HFFc6 (cell line): ENCODE data around the gene ATP2A2. TPM values are rescaled to one million over a fixed set of nuclear protein-coding genes. Genes with fewer than 3 reads are reported as not detected.
"Not testable (repeated sequence)": the region's sequence is repeated elsewhere in the genome, so short reads cannot be mapped to it uniquely, and the experiment has no call there.

Source experiments
- DNase-seq: peaks from one replicate; pipeline ENCODE4 v3.0.0-alpha.2; 2018
- H3K27ac Mint-ChIP-seq: 2 replicates; pipeline ENCODE4 v1.8.0; 2020; ENCODE audit warnings: mild to moderate bottlenecking, mixed read lengths
- H3K27me3 Mint-ChIP-seq: 2 replicates; pipeline ENCODE4 v1.8.0; 2021; ENCODE audit warnings: mild to moderate bottlenecking, moderate library complexity, mixed read lengths; ENCODE audit not compliant: insufficient read depth
- H3K36me3 Mint-ChIP-seq: 2 replicates; pipeline ENCODE4 v1.8.0; 2021; ENCODE audit warnings: low read depth, mixed read lengths
- H3K4me1 Mint-ChIP-seq: 2 replicates; pipeline ENCODE4 v1.8.0; 2020; ENCODE audit warnings: low read depth, mixed read lengths
- H3K4me3 Mint-ChIP-seq: 2 replicates; pipeline ENCODE4 v1.8.0; 2020; ENCODE audit warnings: mild to moderate bottlenecking, moderate library complexity, mixed read lengths
- H3K9me3 Mint-ChIP-seq: 2 replicates; pipeline ENCODE4 v1.8.0; 2020; ENCODE audit warnings: mild to moderate bottlenecking, mixed read lengths
- total RNA-seq, 6 experiments: library from RNA; stranded (reverse); fragmentation: NEBNext Ultra II Directional; extraction: Animal tissue kit (Norgen Biotek cat#: 25700); gene quantifications; 2 replicates in 1 of 6; 3 replicates in 5 of 6; pipeline ENCODE4 v1.2.3, GENCODE V29; 2021
- TF ChIP-seq, protein P1 (sequence below): fragments of 200-600 bp; sonication (generic); IDR thresholded peaks from 2 replicates; pipeline ENCODE4 v1.5.0; 2021; ENCODE audit warnings: antibody characterized with exemption, mild to moderate bottlenecking

ATP2A2 gene
- total RNA-seq, 6 experiments from 2014 or later = 254 to 286 (median 267) TPM

GRCh38 chr12:110372056-110372425 is 91.0 kb downstream of the ATP2A2 start:
- Mint-ChIP-seq H3K36me3 (peaks cover 20% of the 10 kb centered on the region), H3K4me1 (peaks cover 5% of the 10 kb centered on the region; the same call in 1 of the 2 replicates), H3K9me3 (no peaks in the 10 kb centered on the region), H3K27me3 (peaks cover 4% of the 10 kb centered on the region), H3K4me3 (no peak overlapping the region), H3K27ac (no peak overlapping the region)
- DNase-seq = no peak
- TF ChIP-seq, protein P1, sequence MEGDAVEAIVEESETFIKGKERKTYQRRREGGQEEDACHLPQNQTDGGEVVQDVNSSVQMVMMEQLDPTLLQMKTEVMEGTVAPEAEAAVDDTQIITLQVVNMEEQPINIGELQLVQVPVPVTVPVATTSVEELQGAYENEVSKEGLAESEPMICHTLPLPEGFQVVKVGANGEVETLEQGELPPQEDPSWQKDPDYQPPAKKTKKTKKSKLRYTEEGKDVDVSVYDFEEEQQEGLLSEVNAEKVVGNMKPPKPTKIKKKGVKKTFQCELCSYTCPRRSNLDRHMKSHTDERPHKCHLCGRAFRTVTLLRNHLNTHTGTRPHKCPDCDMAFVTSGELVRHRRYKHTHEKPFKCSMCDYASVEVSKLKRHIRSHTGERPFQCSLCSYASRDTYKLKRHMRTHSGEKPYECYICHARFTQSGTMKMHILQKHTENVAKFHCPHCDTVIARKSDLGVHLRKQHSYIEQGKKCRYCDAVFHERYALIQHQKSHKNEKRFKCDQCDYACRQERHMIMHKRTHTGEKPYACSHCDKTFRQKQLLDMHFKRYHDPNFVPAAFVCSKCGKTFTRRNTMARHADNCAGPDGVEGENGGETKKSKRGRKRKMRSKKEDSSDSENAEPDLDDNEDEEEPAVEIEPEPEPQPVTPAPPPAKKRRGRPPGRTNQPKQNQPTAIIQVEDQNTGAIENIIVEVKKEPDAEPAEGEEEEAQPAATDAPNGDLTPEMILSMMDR = no peak

- TF ChIP-seq, protein P1 = no peak
- H3K9me3 Mint-ChIP-seq = no peaks in the 10 kb centered on the region
- peaks cover 27% of the 10 kb centered on the region for H3K36me3 Mint-ChIP-seq
- no peak for DNase-seq
- H3K27me3 Mint-ChIP-seq = peaks cover 4% of the 10 kb centered on the region
- no peak overlapping the region for H3K27ac Mint-ChIP-seq
- no peak overlapping the region for H3K4me3 Mint-ChIP-seq
- peaks cover 5% of the 10 kb centered on the region; the same call in 1 of the 2 replicates for H3K4me1 Mint-ChIP-seq
These were observed 92.0 kb downstream of the ATP2A2 start for GRCh38 chr12:110373025-110373424.

DNA sequence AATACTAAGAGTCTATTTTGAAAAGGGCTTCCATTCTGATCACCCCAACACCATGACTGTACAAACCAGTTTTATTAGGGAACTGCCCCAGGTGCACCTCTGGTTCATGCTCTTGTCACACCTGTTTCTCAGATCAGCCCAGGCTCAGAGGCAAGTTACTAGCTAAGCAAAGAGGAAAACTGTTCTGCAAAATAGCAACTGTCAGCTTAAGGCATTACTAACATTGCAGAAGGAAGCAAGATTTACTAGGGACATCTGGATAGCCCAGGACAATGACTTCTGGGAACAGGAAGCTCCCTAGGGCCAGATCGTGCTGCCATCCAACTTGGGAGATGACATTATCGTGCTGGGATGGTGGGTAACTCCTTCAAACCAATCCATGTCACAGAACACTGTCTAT is 92.4 kb downstream of the ATP2A2 start:
- no peak overlapping the region; the same call in 1 of the 2 replicates for H3K27ac Mint-ChIP-seq
- peaks cover 30% of the 10 kb centered on the region for H3K36me3 Mint-ChIP-seq
- H3K4me1 Mint-ChIP-seq = peaks cover 5% of the 10 kb centered on the region; the same call in 1 of the 2 replicates
- H3K9me3 Mint-ChIP-seq = no peaks in the 10 kb centered on the region
- H3K4me3 Mint-ChIP-seq = no peak overlapping the region
- H3K27me3 Mint-ChIP-seq = peaks cover 4% of the 10 kb centered on the region
- TF ChIP-seq, protein P1 = no peak
- no peak for DNase-seq

- TF ChIP-seq, protein P1 = no peak
- peaks cover 4% of the 10 kb centered on the region for H3K27me3 Mint-ChIP-seq
- H3K4me3 Mint-ChIP-seq = no peak overlapping the region
- peaks cover 37% of the 10 kb centered on the region for H3K36me3 Mint-ChIP-seq
- H3K4me1 Mint-ChIP-seq = peaks cover 5% of the 10 kb centered on the region; the same call in 1 of the 2 replicates
- DNase-seq = no peak
- H3K27ac Mint-ChIP-seq = peak overlapping the region; percentile 53; the same call in 1 of the 2 replicates
- H3K9me3 Mint-ChIP-seq = no peaks in the 10 kb centered on the region
These were observed 93.0 kb downstream of the ATP2A2 start for GRCh38 chr12:110373962-110374611.

DNA sequence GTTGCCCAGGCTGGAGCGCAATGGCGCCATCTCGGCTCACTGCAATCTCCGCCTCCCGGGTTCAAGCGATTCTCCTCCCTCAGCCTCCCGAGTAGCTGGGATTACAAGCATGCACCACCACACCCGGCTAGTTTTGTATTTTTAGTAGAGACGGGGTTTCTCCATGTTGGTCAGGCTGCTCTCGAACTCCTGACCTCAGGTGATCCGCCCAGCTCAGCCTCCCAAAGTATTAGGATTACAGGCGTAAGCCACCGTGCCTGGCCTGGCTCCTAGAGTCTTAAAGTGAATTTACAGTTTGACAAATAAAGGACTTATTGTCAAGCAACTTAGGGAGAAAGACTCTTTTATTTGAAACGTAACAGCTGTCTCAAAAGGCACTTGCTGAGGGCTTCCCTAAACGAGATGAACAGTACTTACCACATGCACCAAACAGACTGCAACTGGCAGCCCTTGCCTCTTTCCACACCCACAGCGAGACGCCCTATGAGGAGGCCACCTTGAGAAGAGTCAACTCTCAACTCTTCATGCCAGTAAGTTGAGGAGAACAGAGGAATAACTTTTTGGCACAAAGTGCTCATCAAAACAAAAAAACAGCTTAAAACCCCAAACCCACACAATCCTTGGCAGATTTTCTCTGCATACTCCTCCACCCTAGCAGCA is 97.2 kb downstream of the ATP2A2 start:
- H3K36me3 Mint-ChIP-seq = peaks cover 56% of the 10 kb centered on the region
- H3K4me1 Mint-ChIP-seq, H3K27me3 Mint-ChIP-seq, H3K9me3 Mint-ChIP-seq, H3K27ac Mint-ChIP-seq, H3K4me3 Mint-ChIP-seq, DNase-seq: not testable (repeated sequence)

DNA sequence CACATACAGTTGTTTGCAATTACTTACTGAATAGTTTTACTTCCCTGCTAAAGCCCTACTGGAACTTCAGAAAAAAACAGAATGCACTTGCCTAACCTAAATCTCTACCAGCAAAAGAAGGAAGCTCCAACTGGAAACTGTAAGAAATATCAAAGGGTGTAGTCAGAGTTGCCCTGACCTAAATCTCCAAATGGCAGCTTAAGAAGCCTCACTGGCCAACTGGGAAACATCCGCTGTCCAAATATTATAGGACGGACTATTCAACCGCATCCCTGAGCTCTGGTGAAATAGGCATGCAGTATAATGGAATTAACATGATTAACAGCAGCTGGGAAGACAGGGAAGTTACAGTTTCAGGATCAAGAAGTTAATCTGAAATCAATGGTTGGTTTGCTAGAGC is 98.2 kb downstream of the ATP2A2 start:
- Mint-ChIP-seq H3K9me3 (no peaks in the 10 kb centered on the region), H3K4me1 (peaks cover 5% of the 10 kb centered on the region; the same call in 1 of the 2 replicates), H3K4me3 (no peak overlapping the region), H3K36me3 (peaks cover 52% of the 10 kb centered on the region), H3K27me3 (peaks cover 3% of the 10 kb centered on the region), H3K27ac (no peak overlapping the region)
- TF ChIP-seq, protein P1 = no peak
- DNase-seq = no peak
